HG02610 (cell line): ENCODE measurements around the gene GATA5.
"Not testable (repeated sequence)": the region's sequence is repeated elsewhere in the genome, so short reads cannot be mapped to it uniquely, and the experiment has no call there.

Source experiments
- ATAC-seq: cut with Tn5 transposase; IDR thresholded peaks from one replicate; pipeline ENCODE4 v1.9.1; 2021; ENCODE audit warnings: mild to moderate bottlenecking, moderate library complexity; ENCODE audit not compliant: unreplicated experiment

GATA5 gene

DNA sequence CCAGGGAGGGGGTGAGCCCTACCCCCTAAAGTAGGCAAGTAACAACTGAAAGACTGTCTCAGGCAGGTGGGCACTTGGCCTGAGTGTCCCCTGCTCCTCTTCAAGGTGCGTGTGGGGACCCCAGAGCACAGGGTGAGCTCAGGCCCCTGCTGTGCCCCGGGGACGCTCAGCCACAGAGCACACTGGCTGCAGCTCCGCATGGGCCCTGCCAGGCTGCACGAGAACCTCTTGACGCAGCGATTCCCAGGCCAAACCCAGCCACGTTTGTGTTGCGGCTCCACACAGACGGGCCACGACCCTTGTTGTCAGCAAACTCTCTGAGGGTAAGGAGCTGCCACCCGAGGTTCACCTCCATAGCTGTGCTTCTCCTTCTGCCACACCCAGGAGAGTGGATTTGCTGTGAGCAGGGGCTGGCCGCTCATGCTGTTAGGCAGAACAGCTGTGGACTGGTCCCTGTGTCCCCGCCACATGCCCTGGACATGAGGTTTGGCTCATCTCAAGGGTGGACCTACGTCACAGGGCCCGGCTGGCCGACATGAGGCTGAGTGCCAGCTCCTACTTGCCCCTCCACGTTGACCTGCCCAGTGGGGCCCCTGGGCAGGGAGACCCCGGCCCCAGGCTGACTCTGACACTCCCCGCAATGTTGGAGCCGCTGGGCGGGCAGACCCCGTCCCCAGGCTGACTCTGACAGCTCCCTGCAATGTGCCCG is 29.7 kb upstream of the GATA5 start:
- ATAC-seq, result no peak

DNA sequence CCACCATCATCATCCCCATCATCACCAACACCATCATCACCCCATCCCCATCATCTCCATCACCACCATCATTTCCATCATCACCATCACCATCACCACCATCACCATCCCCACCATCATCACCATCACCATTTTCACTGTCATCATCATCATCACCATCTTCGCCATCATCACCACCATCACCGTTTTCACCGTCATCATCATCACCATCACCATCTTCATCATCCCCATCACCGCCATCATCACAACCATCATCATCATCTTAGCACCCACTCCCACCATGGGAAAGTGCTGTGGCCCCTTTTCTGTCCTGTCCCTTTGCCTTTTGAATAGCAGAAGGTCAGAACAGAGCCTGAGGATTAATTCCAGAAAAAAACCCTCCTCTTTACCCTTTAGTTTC is 28.5 kb upstream of the GATA5 start:
- no peak for ATAC-seq

DNA sequence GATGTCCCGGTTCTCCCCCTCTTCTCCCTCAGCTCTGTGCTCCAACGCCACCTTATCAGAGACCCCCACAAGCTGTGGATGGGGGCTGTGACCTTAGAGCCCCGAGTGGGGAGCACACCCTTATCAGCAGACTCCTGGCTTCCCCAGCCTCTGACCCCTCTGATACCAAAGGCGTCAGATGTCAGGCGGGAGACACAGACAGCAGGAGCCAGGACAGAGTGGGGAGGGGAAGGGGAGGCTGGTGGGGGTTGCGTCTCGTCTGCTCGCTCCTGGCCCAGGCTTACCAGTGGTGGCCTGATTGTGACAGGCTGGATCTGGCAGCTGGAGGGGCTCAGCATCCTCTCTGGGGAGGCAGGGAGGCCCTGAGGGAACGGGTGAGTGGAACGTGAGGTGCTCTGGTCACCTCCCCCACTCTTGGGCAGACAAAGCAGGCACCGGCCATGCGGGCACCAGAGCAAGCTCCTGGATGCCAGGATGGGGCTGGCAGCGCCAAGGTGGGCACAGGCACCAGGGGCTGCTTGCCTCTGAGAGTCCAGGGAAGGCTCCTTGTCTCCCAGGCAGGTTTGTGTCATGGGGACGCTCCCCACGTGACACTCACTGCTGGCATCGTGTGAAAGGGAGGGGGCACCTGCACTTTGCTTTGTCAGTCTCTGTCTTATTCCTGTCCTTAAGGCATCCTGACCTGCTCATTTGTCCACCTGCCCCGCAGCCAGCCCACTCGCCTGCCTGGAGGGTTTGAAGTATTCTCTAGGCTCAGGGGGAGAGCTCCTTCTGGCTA is 27.8 kb upstream of the GATA5 start:
- ATAC-seq, result no peak

DNA sequence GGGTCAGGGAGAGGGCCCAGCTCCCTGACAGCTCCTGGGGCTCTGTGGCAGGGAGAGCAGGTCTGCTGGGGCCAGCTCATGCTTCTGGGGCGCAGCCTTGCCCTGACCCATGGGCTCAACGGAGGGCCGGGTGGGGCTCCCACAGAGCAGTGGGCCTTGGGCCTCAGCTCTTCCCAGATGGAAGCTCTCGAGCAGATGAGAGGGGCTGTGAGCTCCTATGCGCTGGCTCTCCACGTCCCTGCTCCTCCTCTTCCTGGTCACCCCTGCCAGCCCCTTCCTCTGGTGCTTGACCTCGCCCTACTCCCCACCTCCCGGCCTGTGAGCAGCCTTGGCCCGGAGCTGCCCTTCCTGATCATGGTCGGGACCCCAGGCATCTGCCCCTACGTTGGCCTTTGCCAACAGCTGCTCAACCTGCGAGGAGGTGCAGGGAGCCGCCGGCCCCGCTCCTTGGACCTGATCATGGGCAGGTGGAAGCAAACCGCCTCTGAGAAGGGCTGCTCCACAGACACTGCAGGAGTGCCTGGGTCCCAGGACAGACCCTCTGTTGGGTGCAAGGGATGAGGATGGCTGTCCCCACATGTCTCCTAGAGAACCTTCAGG is 26.8 kb upstream of the GATA5 start:
- no peak for ATAC-seq

DNA sequence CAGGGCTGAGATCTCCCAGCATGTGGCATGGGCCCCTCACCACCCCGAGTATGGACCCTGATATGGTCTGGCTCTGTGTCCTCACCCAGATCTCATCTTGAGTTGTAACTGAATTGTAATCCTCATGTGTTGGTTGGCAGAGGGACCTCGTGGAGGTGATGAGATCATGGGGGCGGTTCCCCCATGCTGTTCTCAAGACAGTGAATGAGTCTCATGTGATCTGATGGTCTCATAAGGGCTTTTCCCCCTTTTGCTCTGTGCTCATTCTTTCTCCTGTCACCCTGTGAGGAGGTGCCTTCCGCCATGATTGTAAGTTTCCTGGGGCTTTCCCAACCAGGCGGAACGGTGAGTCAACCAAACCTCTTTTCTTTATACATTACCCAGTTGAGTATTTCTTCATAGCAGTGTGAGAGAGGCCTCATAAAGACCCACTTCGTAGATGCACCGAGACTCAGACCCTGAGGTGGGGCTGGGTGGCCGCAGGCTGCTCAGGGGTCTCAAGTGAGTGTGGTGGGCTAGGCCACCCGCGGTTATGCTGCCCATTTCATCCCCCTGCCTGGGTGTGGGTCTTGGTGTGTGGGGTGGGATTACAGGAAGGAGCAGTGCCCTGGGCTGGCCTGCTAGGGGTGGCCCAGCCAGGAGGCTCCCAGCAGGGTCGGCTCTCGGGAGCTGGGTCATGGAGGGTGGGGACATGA is 26.2 kb upstream of the GATA5 start:
- ATAC-seq, result peak; percentile 82

DNA sequence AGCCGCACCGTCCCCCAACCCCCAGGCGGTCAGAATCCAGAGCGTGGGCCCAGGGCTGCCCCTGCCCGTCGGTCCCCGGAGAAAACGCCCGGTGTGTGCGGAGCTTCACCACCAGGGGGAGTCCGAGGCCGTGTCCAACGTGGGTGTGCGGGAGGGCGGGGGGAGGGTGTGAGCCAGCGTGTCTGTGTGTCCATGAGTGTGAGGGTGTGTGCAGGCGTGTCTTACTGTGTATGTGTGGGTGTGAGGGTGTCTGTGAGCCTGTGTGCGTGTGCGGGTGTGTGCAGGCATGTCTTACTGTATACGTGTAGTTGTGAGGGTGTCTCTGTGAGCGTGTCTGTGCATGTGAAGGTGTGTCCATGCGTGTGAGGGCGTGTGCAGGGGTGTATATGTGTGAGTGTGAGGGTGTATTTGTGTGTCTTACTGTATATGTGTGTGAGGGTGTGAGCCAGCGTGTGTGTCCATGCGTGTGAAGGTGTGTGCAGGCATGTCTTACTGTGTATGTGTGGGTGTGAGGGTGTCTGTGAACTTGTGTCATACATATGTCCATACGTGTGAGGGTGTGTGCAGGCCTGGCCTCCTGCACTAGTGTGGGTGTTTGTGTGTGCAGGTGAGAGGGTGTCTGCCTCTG is 24.6 kb upstream of the GATA5 start:
- ATAC-seq, result no peak

DNA sequence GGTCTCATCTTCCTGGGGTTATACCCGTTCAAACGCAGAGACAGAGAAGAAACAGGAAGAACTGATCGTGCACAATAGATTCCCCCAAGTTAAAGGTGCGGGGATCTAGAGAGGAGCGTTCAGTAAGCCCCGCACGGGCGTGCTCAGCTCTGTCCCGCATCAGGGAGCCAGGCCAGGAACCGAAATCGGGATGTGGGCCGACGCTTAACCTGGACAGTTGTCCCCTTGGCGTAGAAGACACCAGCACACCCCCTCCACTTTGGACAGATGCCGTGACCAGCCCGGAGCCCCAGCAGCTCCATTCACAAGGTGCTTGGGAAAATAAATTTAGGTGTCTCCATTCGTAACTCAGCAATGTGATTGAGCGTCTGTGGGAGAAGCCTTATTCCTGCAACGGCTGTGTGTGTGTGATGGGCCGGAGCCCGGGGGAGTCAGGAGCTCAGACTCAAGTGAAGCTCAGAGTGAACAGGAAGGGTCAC is 24.0 kb upstream of the GATA5 start:
- ATAC-seq, result no peak

DNA sequence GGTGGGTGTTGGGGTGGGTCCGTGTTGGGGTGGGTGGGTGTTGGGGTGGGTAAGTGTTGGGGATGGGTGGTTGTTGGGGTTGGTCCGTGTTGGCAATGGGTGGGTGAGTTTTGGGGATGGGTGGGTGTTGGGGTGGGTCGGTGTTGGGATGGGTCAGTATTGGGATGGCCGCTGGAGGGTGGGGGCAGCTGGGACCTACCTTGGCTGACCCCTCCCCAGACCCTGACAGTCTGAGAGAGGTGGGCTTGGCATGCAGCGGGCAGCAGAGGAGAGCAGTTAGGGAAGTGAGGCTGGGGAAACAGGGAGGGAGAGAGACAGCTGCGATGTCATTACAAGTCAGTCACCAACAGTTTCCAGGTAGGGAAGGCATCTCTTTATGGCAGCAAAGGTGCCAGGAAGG is 23.1 kb upstream of the GATA5 start:
- ATAC-seq, result no peak

DNA sequence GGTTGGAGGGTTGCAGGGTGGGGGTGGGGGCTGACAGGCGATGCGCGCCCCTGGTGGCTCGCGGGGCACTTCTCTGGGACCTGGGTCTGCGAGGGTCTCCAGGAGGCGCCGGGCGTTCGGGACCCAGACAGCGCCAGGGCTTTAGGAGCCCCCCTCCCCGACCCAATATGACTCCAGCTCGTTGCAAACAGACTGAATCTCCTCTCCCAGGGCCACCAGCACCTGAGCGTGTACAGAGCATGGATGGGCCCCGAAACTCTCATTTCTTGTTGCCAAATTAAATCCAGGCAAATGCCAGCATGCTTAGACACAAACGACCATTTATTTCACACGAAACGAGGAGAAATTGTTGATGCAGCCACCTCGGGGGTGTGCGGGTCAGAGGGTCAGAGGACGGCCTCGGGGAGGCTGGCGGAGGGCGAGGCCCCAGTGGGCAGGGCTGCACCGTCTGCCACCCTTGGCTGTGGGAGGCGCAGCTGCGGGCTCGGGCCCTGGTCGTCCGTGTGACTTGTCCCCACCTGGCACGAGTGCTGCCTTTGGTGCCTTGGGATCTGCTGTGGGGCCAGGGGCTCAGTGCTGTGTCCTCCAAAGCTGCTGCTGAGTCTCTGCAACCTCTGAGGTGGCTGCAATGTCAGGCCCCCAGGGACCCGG is 20.9 kb upstream of the GATA5 start:
- ATAC-seq, result no peak

DNA sequence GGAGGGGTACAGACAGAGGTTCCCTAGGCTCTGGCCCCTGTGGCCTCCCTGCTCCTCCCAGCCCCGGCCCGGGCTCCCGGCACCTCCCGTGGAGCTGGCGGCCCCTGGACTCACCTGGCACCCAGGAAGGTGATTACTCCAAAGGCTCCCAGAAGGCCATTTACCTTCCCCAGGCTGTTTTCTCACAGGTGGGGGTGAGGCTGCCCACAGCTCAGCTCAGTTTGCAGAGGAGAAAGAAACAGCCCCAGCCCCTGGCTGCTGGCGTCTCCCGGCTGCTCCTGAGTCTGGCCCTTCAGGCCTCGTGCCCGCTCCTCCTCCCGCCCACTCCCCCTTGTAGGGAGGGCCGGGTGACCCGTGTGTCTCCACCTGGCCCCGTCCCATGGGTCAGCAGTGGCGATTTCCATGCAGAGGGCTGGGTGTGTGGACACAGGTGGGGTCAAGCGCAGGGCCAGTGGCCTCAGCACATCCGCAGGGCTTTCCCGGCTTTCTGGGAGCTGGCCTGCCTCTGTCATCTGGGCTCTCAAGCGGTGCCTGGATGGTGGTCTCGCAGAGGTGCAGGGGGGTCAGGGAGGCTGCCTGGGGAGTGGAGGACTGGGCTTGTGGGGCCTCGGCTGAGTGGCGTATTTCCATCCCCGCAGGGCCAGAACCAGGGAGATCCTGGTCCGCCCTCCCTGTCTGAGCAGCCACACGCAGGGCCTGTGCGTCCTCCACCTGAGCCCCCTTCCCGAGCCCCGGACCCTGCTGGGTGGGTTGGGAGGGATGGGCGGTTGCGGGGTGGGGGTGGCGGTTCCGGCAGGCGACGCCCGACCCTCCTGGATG is 20.2 kb upstream of the GATA5 start:
- ATAC-seq, result no peak

DNA sequence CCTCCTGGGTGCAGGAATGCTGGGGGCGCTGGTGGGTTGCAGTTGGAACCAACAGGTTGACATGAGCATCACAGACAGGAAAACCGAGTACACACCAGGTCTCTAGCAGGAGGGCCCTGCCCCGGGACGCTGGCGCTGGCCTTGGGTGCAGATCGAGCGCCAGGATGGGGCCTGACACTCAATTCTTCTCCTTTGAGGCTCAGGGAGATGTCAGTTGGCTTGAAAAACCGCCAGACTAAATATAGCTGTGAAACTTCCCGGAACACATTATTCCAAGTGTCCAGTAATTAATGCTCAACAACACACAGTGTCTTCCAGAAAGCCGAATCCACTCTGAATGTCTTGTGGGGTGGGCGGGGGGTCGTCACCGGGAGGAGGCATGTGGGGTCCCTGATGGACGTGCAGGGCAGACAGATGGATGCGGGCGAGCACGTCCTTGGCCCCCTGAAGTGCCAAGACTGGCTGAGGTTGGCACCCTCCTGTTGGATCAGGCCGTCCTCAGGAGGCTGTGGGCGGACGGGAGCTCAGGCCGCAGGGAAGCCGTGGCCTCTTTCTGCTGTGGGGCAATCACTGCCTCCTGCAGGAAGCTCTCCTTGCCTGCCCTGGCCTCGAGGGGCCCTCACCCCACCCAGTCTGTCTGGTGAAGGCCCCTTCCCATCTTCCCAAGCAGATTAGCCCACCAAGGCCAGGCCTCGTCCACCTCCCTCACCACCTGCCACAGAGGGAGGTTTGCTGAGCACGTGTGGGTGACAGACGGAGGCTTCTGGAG is 19.4 kb upstream of the GATA5 start:
- no peak for ATAC-seq

DNA sequence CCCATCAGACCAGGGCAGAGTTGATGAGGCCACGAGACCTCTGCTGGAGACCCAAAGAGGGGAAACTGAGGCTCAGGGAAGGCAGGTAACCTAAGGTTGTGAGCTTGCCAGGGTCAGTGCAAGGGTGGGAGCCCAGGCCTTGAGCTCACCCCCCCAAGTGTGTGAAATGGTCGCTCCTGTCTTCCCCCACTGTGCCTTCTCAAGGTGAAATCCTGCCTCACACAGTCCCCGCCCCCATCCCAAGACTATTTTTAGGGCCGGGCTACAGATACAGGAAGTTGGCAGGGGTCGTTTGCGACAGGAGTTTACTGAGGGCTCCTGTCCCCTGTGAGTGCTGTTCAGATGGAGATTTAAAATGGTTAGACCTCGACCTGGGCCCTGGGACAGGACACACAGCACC is 18.7 kb upstream of the GATA5 start:
- ATAC-seq, result no peak

DNA sequence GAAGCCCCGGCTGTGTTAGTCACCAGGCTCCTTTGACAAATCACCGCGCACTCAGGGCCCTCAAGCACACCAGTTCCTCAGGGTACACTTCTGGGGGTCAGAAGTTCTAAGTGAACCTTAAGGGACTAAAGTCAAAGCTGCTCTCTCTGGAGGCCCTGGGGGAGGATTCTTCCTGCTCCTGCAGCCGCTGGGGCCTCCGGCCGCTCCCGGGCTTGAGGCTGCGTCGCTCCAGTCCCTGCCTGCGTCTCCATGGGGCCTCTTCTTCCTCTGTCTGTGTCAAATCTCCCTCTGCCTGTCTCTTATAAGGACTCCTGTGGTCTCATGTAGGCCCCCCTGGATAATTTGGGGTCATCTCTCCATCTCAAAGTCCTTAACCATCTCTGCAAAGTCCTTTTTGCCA is 18.1 kb upstream of the GATA5 start:
- ATAC-seq, result no peak

DNA sequence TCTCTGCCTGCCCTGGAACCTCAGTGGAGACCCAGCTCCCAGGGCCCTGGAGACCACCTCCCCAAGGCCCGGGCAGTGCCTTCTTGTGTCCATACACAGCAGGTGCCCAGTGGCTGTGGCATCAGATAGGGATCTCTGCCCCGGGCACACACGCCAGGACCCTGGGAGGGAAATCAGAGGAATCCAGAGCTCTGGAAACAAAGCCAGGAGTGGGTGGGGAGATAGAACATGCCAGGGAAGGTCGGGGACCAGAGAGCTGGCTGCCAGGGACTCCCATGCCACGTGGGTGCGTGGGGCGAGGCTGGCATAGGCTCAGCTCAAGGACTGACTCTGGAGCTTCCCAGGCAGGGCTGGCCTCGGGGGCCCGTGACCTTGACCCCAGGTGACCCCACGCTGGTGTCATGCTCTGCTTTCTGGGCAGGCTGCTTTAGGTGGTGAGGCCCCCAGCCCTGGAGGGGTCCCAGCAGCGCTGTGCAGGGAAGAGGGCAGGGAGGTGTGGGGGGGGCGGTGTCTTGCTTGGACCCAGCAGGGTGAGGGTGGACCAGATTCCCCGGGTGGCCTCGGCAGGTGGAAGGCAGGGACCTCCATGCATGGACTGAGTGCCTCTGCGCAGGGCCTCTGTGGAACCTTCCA is 17.6 kb upstream of the GATA5 start:
- ATAC-seq, result no peak

DNA sequence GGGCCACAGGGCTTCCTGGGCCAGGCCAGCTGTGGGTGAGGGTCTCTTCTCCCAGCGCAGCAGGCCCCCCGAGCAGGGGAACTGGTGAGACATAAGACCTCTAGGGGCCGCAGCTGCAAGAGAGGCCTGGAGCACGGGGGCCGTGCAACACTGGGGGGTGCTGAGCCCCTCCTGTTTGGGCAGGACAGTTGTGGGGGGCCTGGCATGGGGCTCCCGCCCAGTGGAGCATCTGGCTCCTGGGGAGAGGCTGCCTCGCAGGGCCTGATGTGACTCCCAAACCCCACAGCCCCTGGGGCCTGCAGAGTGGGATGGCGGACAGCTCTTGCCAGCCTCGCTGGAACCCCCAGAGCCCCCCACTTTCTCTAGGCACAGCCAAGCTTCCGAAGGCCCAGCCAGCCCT is 16.9 kb upstream of the GATA5 start:
- no peak for ATAC-seq

DNA sequence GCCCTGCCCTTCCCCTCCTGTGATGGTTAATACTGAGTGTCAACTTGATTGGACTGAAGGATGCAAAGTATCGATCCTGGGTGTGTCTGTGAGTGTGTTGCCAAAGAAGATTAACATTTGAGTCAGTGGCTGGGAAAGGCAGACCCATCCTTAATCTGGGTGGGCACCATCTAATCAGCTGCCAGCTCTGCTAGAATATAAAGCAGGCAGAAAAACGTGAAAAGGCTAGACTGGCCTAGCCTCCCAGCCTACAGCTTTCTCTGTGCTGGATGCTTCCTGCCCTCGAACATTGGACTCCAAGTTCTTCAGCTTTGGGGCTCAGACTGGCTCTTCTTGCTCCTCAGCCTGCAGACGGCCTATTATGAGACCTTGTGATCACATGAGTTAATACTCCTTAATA is 15.0 kb upstream of the GATA5 start:
- not testable (repeated sequence) for ATAC-seq

DNA sequence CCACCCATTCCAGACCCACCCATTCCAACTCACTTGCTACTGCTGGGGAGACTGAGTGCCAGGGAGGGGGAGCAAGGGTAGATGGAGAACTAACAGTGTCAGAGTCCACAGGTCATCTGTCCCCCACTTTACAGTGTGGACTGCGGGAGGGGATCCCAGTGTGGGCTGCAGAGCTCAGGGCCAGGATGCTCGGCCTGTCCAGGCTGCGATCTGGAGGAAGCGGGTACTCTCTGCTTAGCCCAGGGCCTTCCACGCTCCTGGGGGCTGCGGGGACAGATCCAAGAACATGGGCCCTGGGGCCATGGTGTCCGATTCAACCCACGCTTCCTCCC is 14.1 kb upstream of the GATA5 start:
- no peak for ATAC-seq

DNA sequence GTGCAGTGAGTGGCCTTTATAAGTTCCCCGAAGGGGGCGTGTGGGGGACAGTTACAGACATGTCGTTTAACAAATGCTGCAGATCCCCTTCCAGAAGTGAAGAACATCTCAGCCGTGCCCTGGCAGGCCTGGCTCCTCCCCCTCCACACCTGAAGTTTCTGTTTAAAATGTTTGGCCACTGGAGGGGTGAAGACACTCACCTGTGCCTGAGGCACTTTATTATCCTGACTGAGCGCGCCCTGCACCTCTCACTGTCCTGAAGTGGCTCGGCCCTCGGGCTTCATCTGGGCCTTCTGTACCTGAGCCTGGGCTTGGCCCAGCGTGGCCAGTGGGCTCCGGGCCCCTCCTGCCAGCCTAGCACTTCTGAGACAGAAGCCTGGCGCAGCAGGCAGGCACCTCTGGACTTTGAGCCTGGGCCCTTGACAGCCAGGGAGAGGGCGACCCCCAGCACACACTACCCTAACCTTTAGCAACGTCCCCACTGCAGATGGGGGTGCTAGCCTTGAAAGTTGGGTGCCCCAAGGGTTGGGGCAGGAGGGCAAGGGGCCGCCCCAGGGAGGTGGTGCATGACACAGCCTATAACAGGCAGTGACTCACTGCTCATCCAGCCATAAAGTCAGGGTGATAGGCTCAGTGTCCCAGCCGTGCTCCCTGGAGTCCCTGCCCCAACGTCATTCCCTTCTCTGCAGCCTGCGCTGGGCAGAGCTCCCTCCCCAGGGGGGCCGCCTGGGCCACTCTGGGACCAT is 13.6 kb upstream of the GATA5 start:
- ATAC-seq, result no peak
